ENCODE results near the gene HECTD4. TPM values are rescaled to one million over a fixed set of nuclear protein-coding genes. Genes with fewer than 3 reads are reported as not detected.

Gene HECTD4
- total RNA-seq, 1 experiment from 2014 or later: 32.5 TPM

DNA sequence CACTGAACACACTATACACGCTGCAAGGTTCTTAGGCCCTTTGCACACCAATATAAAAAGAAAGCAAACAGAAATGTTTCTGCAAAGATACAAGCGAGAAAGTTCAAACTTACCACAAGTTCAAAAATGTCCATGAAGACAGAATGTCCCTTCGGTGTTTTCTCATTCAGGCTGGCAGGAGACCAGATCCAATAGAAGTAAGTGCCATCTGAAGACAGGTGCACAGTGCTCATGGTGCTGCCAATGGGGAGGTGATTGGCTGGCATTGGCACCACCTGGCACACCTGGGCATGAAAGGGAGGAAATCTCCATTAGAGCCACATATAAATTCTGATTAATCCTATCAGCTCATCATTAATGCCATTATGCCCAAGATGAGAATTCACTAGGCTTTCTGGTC lies 76.3 kb downstream of the HECTD4 start:
- Histone ChIP-seq H3K79me2 (ENCODE audit: low read length) (0 out of 2 replicates have a peak, but pooled peaks cover 8% of the 10 kb centered on the region), H3K36me3 (ENCODE audit: insufficient read depth, low read length) (no peaks in the 10 kb centered on the region; the same call in 1 of the 2 replicates), H3K4me3 (ENCODE audit: low read length) (no peak overlapping the region), H3K4me2 (ENCODE audit: low read depth, low read length, poor library complexity, severe bottlenecking) (no peak overlapping the region), H3K27me3 (ENCODE audit: low read length) (no peaks in the 10 kb centered on the region), H3K4me1 (ENCODE audit: low read length) (no peaks in the 10 kb centered on the region), H3K9ac (ENCODE audit: low read length) (no peak overlapping the region), H3K27ac (ENCODE audit: low read length) (no peak overlapping the region), H3K9me3 (ENCODE audit: low read length) (no peaks in the 10 kb centered on the region), H2AFZ (ENCODE audit: low read length) (no peak overlapping the region), H4K20me1 (ENCODE audit: insufficient read depth, low read depth, low read length) (no peaks in the 10 kb centered on the region), H3K9me2 (replicated peaks; ENCODE audit: insufficient read depth, low read length) (no peaks in the 10 kb centered on the region)
- no peak for DNase-seq

- Histone ChIP-seq H3K4me3 (ENCODE audit: low read length) (no peak overlapping the region), H3K4me1 (ENCODE audit: low read length) (no peaks in the 10 kb centered on the region), H3K4me2 (ENCODE audit: low read depth, low read length, poor library complexity, severe bottlenecking) (no peak overlapping the region), H4K20me1 (ENCODE audit: insufficient read depth, low read depth, low read length) (no peaks in the 10 kb centered on the region), H3K36me3 (ENCODE audit: insufficient read depth, low read length) (no peaks in the 10 kb centered on the region; the same call in 1 of the 2 replicates), H3K27me3 (ENCODE audit: low read length) (no peaks in the 10 kb centered on the region), H3K27ac (ENCODE audit: low read length) (no peak overlapping the region), H3K9ac (ENCODE audit: low read length) (no peak overlapping the region), H3K9me3 (ENCODE audit: low read length) (no peaks in the 10 kb centered on the region), H3K9me2 (replicated peaks; ENCODE audit: insufficient read depth, low read length) (no peaks in the 10 kb centered on the region), H3K79me2 (ENCODE audit: low read length) (0 out of 2 replicates have a peak, but pooled peaks cover 4% of the 10 kb centered on the region), H2AFZ (ENCODE audit: low read length) (no peak overlapping the region)
- DNase-seq: no peak
Measured at GRCh38 chr12:112304436-112304835, 77.8 kb downstream of the HECTD4 start.

DNA sequence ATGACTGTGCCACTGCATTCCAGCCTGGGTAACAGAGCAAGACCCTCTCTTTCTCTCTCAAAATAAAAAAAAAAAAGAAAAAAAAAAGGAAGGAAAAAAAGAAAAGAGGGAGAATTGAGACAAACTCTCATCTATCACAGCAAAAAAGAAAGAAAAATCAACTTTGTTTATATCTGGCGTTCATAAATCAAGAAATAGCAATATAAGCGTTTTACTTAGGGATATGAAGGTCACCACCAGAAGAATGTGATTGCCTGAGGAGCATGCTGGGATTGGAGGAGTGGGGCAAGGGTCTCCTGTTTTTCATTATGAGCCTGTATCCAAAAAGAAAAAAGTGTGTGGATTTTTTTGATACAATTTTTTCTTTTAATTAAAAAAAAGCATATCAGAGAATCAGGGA lies 78.4 kb downstream of the HECTD4 start:
- no peaks in the 10 kb centered on the region for H3K9me3 ChIP-seq (ENCODE audit: low read length)
- no peaks in the 10 kb centered on the region for H3K9me2 ChIP-seq (replicated peaks; ENCODE audit: insufficient read depth, low read length)
- H3K27ac ChIP-seq (ENCODE audit: low read length): no peak overlapping the region
- no peak overlapping the region for H3K4me2 ChIP-seq (ENCODE audit: low read depth, low read length, poor library complexity, severe bottlenecking)
- no peaks in the 10 kb centered on the region for H4K20me1 ChIP-seq (ENCODE audit: insufficient read depth, low read depth, low read length)
- H3K4me1 ChIP-seq (ENCODE audit: low read length): no peaks in the 10 kb centered on the region
- no peak overlapping the region for H3K9ac ChIP-seq (ENCODE audit: low read length)
- no peak overlapping the region for H3K4me3 ChIP-seq (ENCODE audit: low read length)
- H3K36me3 ChIP-seq (ENCODE audit: insufficient read depth, low read length): no peaks in the 10 kb centered on the region; the same call in 1 of the 2 replicates
- 0 out of 2 replicates have a peak, but pooled peaks cover 4% of the 10 kb centered on the region for H3K79me2 ChIP-seq (ENCODE audit: low read length)
- H2AFZ ChIP-seq (ENCODE audit: low read length): no peak overlapping the region
- DNase-seq: no peak
- no peaks in the 10 kb centered on the region for H3K27me3 ChIP-seq (ENCODE audit: low read length)

DNA sequence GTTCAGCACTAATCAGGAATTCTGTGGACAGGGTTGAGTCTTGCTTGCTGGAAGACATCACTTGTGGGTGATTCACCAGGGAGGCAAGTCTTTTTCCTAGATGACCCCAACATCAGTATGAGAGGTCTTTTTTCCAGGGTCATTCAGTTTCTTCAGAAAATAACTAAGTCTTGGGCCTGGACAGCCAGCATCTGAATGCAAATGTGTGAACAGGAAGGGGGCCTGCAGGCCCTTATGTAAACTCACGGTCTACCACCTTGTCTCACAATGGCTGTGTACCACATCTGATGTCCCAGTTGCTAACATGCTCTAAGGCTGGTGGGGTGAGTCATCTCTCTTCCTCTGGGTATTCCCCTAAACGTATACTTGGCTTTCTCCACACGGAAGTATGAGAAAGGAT lies 79.2 kb downstream of the HECTD4 start:
- no peak overlapping the region for H3K9ac ChIP-seq (ENCODE audit: low read length)
- H3K27ac ChIP-seq (ENCODE audit: low read length): no peak overlapping the region

DNA sequence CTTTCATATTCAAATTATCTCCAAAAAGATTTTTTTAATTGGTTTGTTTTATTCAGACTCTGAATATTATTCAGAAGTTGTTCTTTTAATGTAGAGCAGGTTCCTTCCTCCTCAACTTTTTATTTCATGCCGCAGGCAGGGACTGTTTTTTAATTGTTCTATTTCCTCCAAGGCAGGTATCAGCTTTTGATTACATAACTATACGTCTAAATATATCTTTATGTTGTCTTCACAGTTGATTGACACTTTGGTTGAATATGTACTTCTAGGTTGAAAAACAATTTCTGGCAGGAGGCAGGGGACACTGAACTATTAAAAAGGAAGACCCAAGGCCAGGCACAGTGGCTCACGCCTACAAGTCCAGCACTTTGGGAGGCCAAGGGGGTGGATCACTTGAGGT lies 82.5 kb downstream of the HECTD4 start:
- no peak overlapping the region for H3K4me2 ChIP-seq (ENCODE audit: low read depth, low read length, poor library complexity, severe bottlenecking)
- H3K36me3 ChIP-seq (ENCODE audit: insufficient read depth, low read length): peaks cover 3% of the 10 kb centered on the region; the same call in 1 of the 2 replicates
- no peaks in the 10 kb centered on the region for H3K79me2 ChIP-seq (ENCODE audit: low read length)
- H3K4me1 ChIP-seq (ENCODE audit: low read length): no peaks in the 10 kb centered on the region
- H3K9me2 ChIP-seq (replicated peaks; ENCODE audit: insufficient read depth, low read length): no peaks in the 10 kb centered on the region
- no peak overlapping the region for H3K9ac ChIP-seq (ENCODE audit: low read length)
- H2AFZ ChIP-seq (ENCODE audit: low read length): no peak overlapping the region
- H3K27ac ChIP-seq (ENCODE audit: low read length): no peak overlapping the region
- no peaks in the 10 kb centered on the region for H3K27me3 ChIP-seq (ENCODE audit: low read length)
- no peaks in the 10 kb centered on the region for H3K9me3 ChIP-seq (ENCODE audit: low read length)
- H3K4me3 ChIP-seq (ENCODE audit: low read length): no peak overlapping the region
- no peaks in the 10 kb centered on the region for H4K20me1 ChIP-seq (ENCODE audit: insufficient read depth, low read depth, low read length)
- no peak for DNase-seq

More for the DNA sequence above, 79.2 kb downstream of the HECTD4 start:
- Histone ChIP-seq H3K9me3 (ENCODE audit: low read length) (no peaks in the 10 kb centered on the region), H4K20me1 (ENCODE audit: insufficient read depth, low read depth, low read length) (no peaks in the 10 kb centered on the region), H3K79me2 (ENCODE audit: low read length) (0 out of 2 replicates have a peak, but pooled peaks cover 3% of the 10 kb centered on the region), H3K9me2 (replicated peaks; ENCODE audit: insufficient read depth, low read length) (no peaks in the 10 kb centered on the region), H3K4me1 (ENCODE audit: low read length) (no peaks in the 10 kb centered on the region), H3K36me3 (ENCODE audit: insufficient read depth, low read length) (peaks cover under 1% of the 10 kb centered on the region; the same call in 1 of the 2 replicates), H3K27me3 (ENCODE audit: low read length) (no peaks in the 10 kb centered on the region), H3K4me2 (ENCODE audit: low read depth, low read length, poor library complexity, severe bottlenecking) (no peak overlapping the region), H2AFZ (ENCODE audit: low read length) (no peak overlapping the region), H3K4me3 (ENCODE audit: low read length) (no peak overlapping the region)
- no peak for DNase-seq

DNA sequence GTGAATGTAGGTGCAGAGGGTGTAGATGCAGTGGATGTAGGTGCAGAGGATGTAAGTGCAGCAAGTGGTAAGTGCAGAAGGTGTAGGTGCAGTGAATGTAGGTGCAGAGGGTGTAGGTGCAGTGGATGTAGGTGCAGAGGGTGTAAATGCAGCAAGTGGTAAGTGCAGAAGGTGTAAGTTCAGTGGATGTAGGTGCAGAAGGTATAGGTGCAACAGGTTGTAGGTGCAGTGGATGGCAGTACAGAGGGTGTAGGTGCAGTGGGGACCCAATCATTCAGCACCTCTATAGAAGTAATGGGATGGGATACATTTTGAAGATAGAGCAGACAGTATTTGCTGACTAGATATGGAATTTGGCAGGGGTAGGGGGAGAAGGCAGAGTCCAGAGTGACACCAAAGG lies 85.0 kb downstream of the HECTD4 start:
- H3K4me3 ChIP-seq (ENCODE audit: low read length): no peak overlapping the region
- H3K9me2 ChIP-seq (replicated peaks; ENCODE audit: insufficient read depth, low read length): no peaks in the 10 kb centered on the region
- no peaks in the 10 kb centered on the region for H3K27me3 ChIP-seq (ENCODE audit: low read length)
- H4K20me1 ChIP-seq (ENCODE audit: insufficient read depth, low read depth, low read length): no peaks in the 10 kb centered on the region
- DNase-seq: no peak
- no peak overlapping the region for H3K9ac ChIP-seq (ENCODE audit: low read length)
- H3K4me2 ChIP-seq (ENCODE audit: low read depth, low read length, poor library complexity, severe bottlenecking): no peak overlapping the region
- H3K79me2 ChIP-seq (ENCODE audit: low read length): no peaks in the 10 kb centered on the region
- no peak overlapping the region for H3K27ac ChIP-seq (ENCODE audit: low read length)
- H2AFZ ChIP-seq (ENCODE audit: low read length): no peak overlapping the region
- 0 out of 2 replicates have a peak, but pooled peaks cover 3% of the 10 kb centered on the region for H3K9me3 ChIP-seq (ENCODE audit: low read length)
- 0 out of 2 replicates have a peak, but pooled peaks cover 3% of the 10 kb centered on the region for H3K36me3 ChIP-seq (ENCODE audit: insufficient read depth, low read length)
- no peaks in the 10 kb centered on the region for H3K4me1 ChIP-seq (ENCODE audit: low read length)

GRCh38 chr12:112296183-112296582 lies 86.0 kb downstream of the HECTD4 start:
- no peak overlapping the region for H3K4me3 ChIP-seq (ENCODE audit: low read length)
- H3K79me2 ChIP-seq (ENCODE audit: low read length): no peaks in the 10 kb centered on the region
- 0 out of 2 replicates have a peak, but pooled peaks cover 3% of the 10 kb centered on the region for H3K36me3 ChIP-seq (ENCODE audit: insufficient read depth, low read length)
- no peaks in the 10 kb centered on the region for H4K20me1 ChIP-seq (ENCODE audit: insufficient read depth, low read depth, low read length)
- no peak for DNase-seq
- H3K4me1 ChIP-seq (ENCODE audit: low read length): no peaks in the 10 kb centered on the region
- H3K27ac ChIP-seq (ENCODE audit: low read length): no peak overlapping the region
- no peaks in the 10 kb centered on the region for H3K9me2 ChIP-seq (replicated peaks; ENCODE audit: insufficient read depth, low read length)
- no peak overlapping the region for H2AFZ ChIP-seq (ENCODE audit: low read length)
- no peak overlapping the region for H3K4me2 ChIP-seq (ENCODE audit: low read depth, low read length, poor library complexity, severe bottlenecking)
- H3K9me3 ChIP-seq (ENCODE audit: low read length): 0 out of 2 replicates have a peak, but pooled peaks cover 3% of the 10 kb centered on the region
- no peak overlapping the region for H3K9ac ChIP-seq (ENCODE audit: low read length)
- H3K27me3 ChIP-seq (ENCODE audit: low read length): no peaks in the 10 kb centered on the region

DNA sequence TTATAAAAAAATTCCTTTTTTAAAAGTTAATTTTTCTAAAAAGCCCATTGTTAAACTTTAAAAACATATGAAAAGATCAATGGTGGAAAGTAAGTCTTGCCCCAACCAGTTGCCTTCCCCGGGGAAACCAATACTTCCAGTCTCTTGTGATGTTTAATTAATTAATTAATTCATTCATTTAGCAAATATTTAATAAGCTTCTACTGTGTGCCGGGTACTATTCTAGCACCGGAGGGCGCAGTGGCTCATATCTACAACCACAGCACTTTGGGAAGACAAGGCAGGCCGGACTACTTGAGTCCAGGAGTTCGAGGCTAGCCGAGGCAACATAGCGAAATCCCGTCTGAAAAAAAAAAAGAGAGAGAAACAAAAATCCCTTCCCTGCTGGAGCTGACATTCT lies 87.4 kb downstream of the HECTD4 start:
- DNase-seq: no peak
- H3K9me2 ChIP-seq (replicated peaks; ENCODE audit: insufficient read depth, low read length): no peaks in the 10 kb centered on the region
- H3K36me3 ChIP-seq (ENCODE audit: insufficient read depth, low read length): peaks cover 7% of the 10 kb centered on the region; the same call in 1 of the 2 replicates
- no peak overlapping the region for H2AFZ ChIP-seq (ENCODE audit: low read length)
- no peak overlapping the region for H3K27ac ChIP-seq (ENCODE audit: low read length)
- H3K9me3 ChIP-seq (ENCODE audit: low read length): peaks cover 6% of the 10 kb centered on the region
- H3K4me1 ChIP-seq (ENCODE audit: low read length): no peaks in the 10 kb centered on the region
- H4K20me1 ChIP-seq (ENCODE audit: insufficient read depth, low read depth, low read length): no peaks in the 10 kb centered on the region
- no peak overlapping the region for H3K4me3 ChIP-seq (ENCODE audit: low read length)
- no peaks in the 10 kb centered on the region for H3K27me3 ChIP-seq (ENCODE audit: low read length)
- no peak overlapping the region for H3K4me2 ChIP-seq (ENCODE audit: low read depth, low read length, poor library complexity, severe bottlenecking)
- H3K79me2 ChIP-seq (ENCODE audit: low read length): no peaks in the 10 kb centered on the region
- no peak overlapping the region for H3K9ac ChIP-seq (ENCODE audit: low read length)
